ENCODE results near the gene PTBP3. TPM values are rescaled to one million over a fixed set of nuclear protein-coding genes. Genes with fewer than 3 reads are reported as not detected.
A peak's percentile ranks its signal among the peaks of the same experiment; 100 is the strongest.

The PTBP3 gene
- polyA plus RNA-seq, 1 of the 3 experiments (the other 2 are of a cell fraction), result 6.1 TPM

GRCh38 chr9:112184946-112185345 is 148.5 kb downstream of the PTBP3 start:
- ChIA-PET CTCF (interaction anchor here (1.3 to 2.2 kb wide), 3 partner anchors 9 to 635 kb away, joined by 3 to 9 read pairs (median 3); partner anchors contain the start of gene SUSD1), POLR2A (interaction anchor here (1.6 kb wide), 1 partner anchor 10 kb away, joined by 8 read pairs; the partner anchor contains the start of gene SUSD1)
- WGBS (ENCODE audit: low lambda C conversion rate), result 74% methylated on average over 2 of the region's 2 CpGs

GRCh38 chr9:112184221-112184620 is 149.2 kb downstream of the PTBP3 start:
- H3K27me3 ChIP-seq (ENCODE audit: insufficient read depth), result no peaks in the 10 kb centered on the region
- ChIA-PET CTCF (interaction anchor here (0.8 to 2.2 kb wide), 4 partner anchors 9 to 636 kb away, joined by 3 to 9 read pairs (median 3); partner anchors contain the start of gene SUSD1), POLR2A (interaction anchor here (0.6 to 1.6 kb wide), 2 partner anchors 8 to 10 kb away, joined by 3 to 8 read pairs; partner anchors contain the start of gene SUSD1)
- TF ChIP-seq ELF1 (IDR thresholded peaks at IDR 0.05), result no peak
- TF ChIP-seq GABPA (IDR thresholded peaks at IDR 0.05; ENCODE audit: low read depth), result no peak
- TF ChIP-seq ZBTB33 (IDR thresholded peaks at IDR 0.05; ENCODE audit: borderline replicate concordance, low read depth), result no peak
- peak in 1 of 2 experiments; percentile 40; a peak in 1 of 4 replicates for TF ChIP-seq EP300 (IDR thresholded peaks at IDR 0.05; ENCODE audit: borderline replicate concordance in 1 of 2, low read depth in 1 of 2, low read length in 1 of 2)
- TF ChIP-seq FOXM1 (IDR thresholded peaks at IDR 0.05; ENCODE audit: low read depth), result no peak
- no peak for TF ChIP-seq SMC3 (IDR thresholded peaks at IDR 0.05; ENCODE audit: low read depth, low read length)
- TF ChIP-seq USF1 (IDR thresholded peaks at IDR 0.05; ENCODE audit: borderline replicate concordance, low read depth), result no peak
- no peak for TF ChIP-seq FOXJ3 (CRISPR knock-in tag; IDR thresholded peaks at IDR 0.05)
- no peak for TF ChIP-seq RAD21 (IDR thresholded peaks at IDR 0.05; ENCODE audit: low read length)

More at GRCh38 chr9:112184946-112185345, 148.5 kb downstream of the PTBP3 start:
- no peak overlapping the region for H3K4me2 ChIP-seq
- H2AFZ ChIP-seq (ENCODE audit: low read depth), result no peak overlapping the region
- DNase-seq, result no peak
- H3K9ac ChIP-seq, result no peak overlapping the region
- H3K27me3 ChIP-seq (ENCODE audit: insufficient read depth), result no peaks in the 10 kb centered on the region
- H3K27ac ChIP-seq (ENCODE audit: low read depth in 2 of 2, low read length in 1 of 2), result no peak overlapping the region
- no peaks in the 10 kb centered on the region for H3K36me3 ChIP-seq (replicated peaks in 1 of 2; ENCODE audit: control insufficient read depth in 1 of 2, insufficient read depth in 2 of 2, low read length in 1 of 2)
- TF ChIP-seq POLR2AphosphoS5 (IDR thresholded peaks at IDR 0.05; ENCODE audit: low read depth, low read length), result no peak
- TF ChIP-seq EP300 (IDR thresholded peaks at IDR 0.05; ENCODE audit: borderline replicate concordance in 1 of 2, low read depth in 1 of 2, low read length in 1 of 2), result no peak
- no peak for TF ChIP-seq ZBTB33 (IDR thresholded peaks at IDR 0.05; ENCODE audit: borderline replicate concordance, low read depth)
- no peak for TF ChIP-seq GABPA (IDR thresholded peaks at IDR 0.05; ENCODE audit: low read depth)
- TF ChIP-seq JUND (IDR thresholded peaks at IDR 0.05), result no peak
- TF ChIP-seq NRF1 (IDR thresholded peaks at IDR 0.05; ENCODE audit: low read depth, low read length), result no peak
- TF ChIP-seq USF1 (IDR thresholded peaks at IDR 0.05; ENCODE audit: borderline replicate concordance, low read depth), result no peak
- no peak for TF ChIP-seq MXI1 (IDR thresholded peaks at IDR 0.05; ENCODE audit: low read depth, low read length)
- TF ChIP-seq CHD2 (IDR thresholded peaks at IDR 0.05; ENCODE audit: low read length, partially characterized antibody), result no peak
- TF ChIP-seq MEF2A (IDR thresholded peaks at IDR 0.05; ENCODE audit: borderline replicate concordance, low read depth), result no peak
- TF ChIP-seq RXRA (IDR thresholded peaks at IDR 0.05; ENCODE audit: borderline replicate concordance, low read depth), result no peak
- TF ChIP-seq TEAD4 (IDR thresholded peaks at IDR 0.05; ENCODE audit: borderline replicate concordance, insufficient read depth), result no peak
- no peak for TF ChIP-seq RCOR1 (IDR thresholded peaks at IDR 0.05; ENCODE audit: low read length)
- H3K9me3 ChIP-seq, result no peaks in the 10 kb centered on the region
- H4K20me1 ChIP-seq (ENCODE audit: insufficient read depth), result no peaks in the 10 kb centered on the region
- no peaks in the 10 kb centered on the region for H3K79me2 ChIP-seq (ENCODE audit: insufficient read depth)
- no peak overlapping the region for H3K4me3 ChIP-seq (ENCODE audit: low read depth in 2 of 2, low read length in 1 of 2)
- H3F3A ChIP-seq (replicated peaks; ENCODE audit: insufficient read depth), result no peaks in the 10 kb centered on the region
- H3K9me2 ChIP-seq, result no peaks in the 10 kb centered on the region
- peaks cover 0 to 4% of the 10 kb centered on the region in 2 experiments; a peak in 1 of 4 replicates for H3K4me1 ChIP-seq (ENCODE audit: control insufficient read depth in 1 of 2, insufficient read depth in 2 of 2, low read depth in 1 of 2, low read length in 1 of 2)

More at GRCh38 chr9:112184221-112184620, 149.2 kb downstream of the PTBP3 start:
- peak; percentile 56 for DNase-seq
- 29% methylated on average over 3 of the region's 3 CpGs for WGBS (ENCODE audit: low lambda C conversion rate)
- H3K9ac ChIP-seq, result no peak overlapping the region
- no peaks in the 10 kb centered on the region for H4K20me1 ChIP-seq (ENCODE audit: insufficient read depth)
- H3K27ac ChIP-seq (ENCODE audit: low read depth in 2 of 2, low read length in 1 of 2), result no peak overlapping the region
- no peaks in the 10 kb centered on the region for H3K79me2 ChIP-seq (ENCODE audit: insufficient read depth)
- H3K4me2 ChIP-seq, result no peak overlapping the region
- no peaks in the 10 kb centered on the region for H3K9me2 ChIP-seq
- no peaks in the 10 kb centered on the region for H3K9me3 ChIP-seq
- H3K36me3 ChIP-seq (replicated peaks in 1 of 2; ENCODE audit: control insufficient read depth in 1 of 2, insufficient read depth in 2 of 2, low read length in 1 of 2), result no peaks in the 10 kb centered on the region
- H3K4me1 ChIP-seq (ENCODE audit: control insufficient read depth in 1 of 2, insufficient read depth in 2 of 2, low read depth in 1 of 2, low read length in 1 of 2), result peaks cover 2 to 4% of the 10 kb centered on the region in 2 experiments; a peak in 1 of 4 replicates
- no peak overlapping the region for H2AFZ ChIP-seq (ENCODE audit: low read depth)
- H3K4me3 ChIP-seq (ENCODE audit: low read depth in 2 of 2, low read length in 1 of 2), result no peak overlapping the region
- no peaks in the 10 kb centered on the region for H3F3A ChIP-seq (replicated peaks; ENCODE audit: insufficient read depth)
